GM23248 (cell line): ENCODE results near the gene PLAC1. TPM values are rescaled to one million over a fixed set of nuclear protein-coding genes. Genes with fewer than 3 reads are reported as not detected.
A peak's percentile ranks its signal among the peaks of the same experiment; 100 is the strongest.

ENCODE experiments used
- DNase-seq: peaks from one replicate; pipeline ENCODE4 v3.0.0-alpha.2; 2015
- H2AFZ ChIP-seq: fragments of 200-600 bp; sonication (generic); 2 replicates; pipeline ENCODE4 v1.6.1; 2016; ENCODE audit warnings: antibody characterized with exemption
- H3F3A ChIP-seq: fragments of 200-600 bp; sonication (generic); 2 replicates; pipeline ENCODE4 v1.6.1; 2016; ENCODE audit warnings: mild to moderate bottlenecking, antibody characterized with exemption, mixed run types; ENCODE audit not compliant: insufficient read depth
- H3K27ac ChIP-seq: fragments of 200-600 bp; sonication (generic); 2 replicates; pipeline ENCODE4 v1.5.1; 2016; ENCODE audit warnings: mild to moderate bottlenecking
- H3K27me3 ChIP-seq: fragments of 200-600 bp; sonication (generic); replicated peaks from 2 replicates; pipeline ENCODE4 v1.6.1; 2016; ENCODE audit warnings: mild to moderate bottlenecking; ENCODE audit not compliant: insufficient read depth
- H3K36me3 ChIP-seq: fragments of 200-600 bp; sonication (generic); 2 replicates; pipeline ENCODE4 v1.6.1; 2016; ENCODE audit warnings: low read depth, mild to moderate bottlenecking
- H3K4me1 ChIP-seq: fragments of 200-600 bp; sonication (generic); 2 replicates; pipeline ENCODE4 v1.6.1; 2016; ENCODE audit warnings: mild to moderate bottlenecking; ENCODE audit not compliant: insufficient read depth
- H3K4me2 ChIP-seq: fragments of 200-600 bp; sonication (generic); one replicate; pipeline ENCODE4 v1.6.1; 2016; ENCODE audit warnings: mild to moderate bottlenecking; ENCODE audit not compliant: unreplicated experiment
- H3K4me3 ChIP-seq: fragments of 200-600 bp; sonication (generic); 2 replicates; pipeline ENCODE4 v1.5.1; 2016; ENCODE audit warnings: mild to moderate bottlenecking
- H3K79me2 ChIP-seq: fragments of 200-600 bp; sonication (generic); 2 replicates; pipeline ENCODE4 v1.6.1; 2016; ENCODE audit warnings: mild to moderate bottlenecking; ENCODE audit not compliant: insufficient read depth
- H3K9ac ChIP-seq: fragments of 200-600 bp; sonication (generic); 2 replicates; pipeline ENCODE4 v1.6.1; 2016; ENCODE audit warnings: mild to moderate bottlenecking
- H3K9me2 ChIP-seq: fragments of 200-600 bp; sonication (generic); 2 replicates; pipeline ENCODE4 v1.6.1; 2016; ENCODE audit warnings: mixed run types, mild to moderate bottlenecking, moderate library complexity; ENCODE audit not compliant: insufficient read depth
- H3K9me3 ChIP-seq: fragments of 200-600 bp; sonication (generic); one replicate; pipeline ENCODE4 v1.6.1; 2017; ENCODE audit warnings: low read depth
- H4K20me1 ChIP-seq: fragments of 200-600 bp; sonication (generic); 2 replicates; pipeline ENCODE4 v1.6.0; 2016; ENCODE audit not compliant: insufficient read depth
- EZH2 ChIP-seq: fragments of 200-600 bp; sonication (generic); IDR thresholded peaks from 2 replicates; pipeline ENCODE4 v1.6.1; 2018; ENCODE audit warnings: antibody characterized with exemption, mild to moderate bottlenecking; ENCODE audit not compliant: insufficient read depth, poor library complexity, severe bottlenecking
- EZH2phosphoT487 ChIP-seq: fragments of 200-600 bp; sonication (generic); IDR thresholded peaks from 2 replicates; pipeline ENCODE4 v1.6.1; 2018; ENCODE audit warnings: antibody characterized with exemption, moderate library complexity, mild to moderate bottlenecking, low read depth; ENCODE audit not compliant: insufficient read depth
- WGBS, 2 experiments: methylation state at CpG; one replicate each; pipeline ENCODE4 v1.1.6; 2015 to 2017; ENCODE audit warnings: low lambda C conversion rate in 2 of 2, low coverage in 1 of 2; ENCODE audit errors: missing lambda C conversion rate in 2 of 2; 5-methylcytosine and 5-hydroxymethylcytosine counted together
- in situ Hi-C: fragments of 300-500 bp; cut with MboI; formaldehyde crosslinking; loops from 2 replicates; pipeline ENCODE4 v1.15.0; 2020
- polyA plus RNA-seq: library from polyadenylated mRNA; unstranded; fragments of >200 nt; fragmentation: Nextera tagmentation; extraction: Ambion mirVana; gene quantifications from 2 replicates; pipeline ENCODE4 v1.2.1, GENCODE V29; 2016
- total RNA-seq: library from RNA; depleted of rRNA; stranded (reverse); fragments of >200 nt; shearing (Covaris generic); gene quantifications from 2 replicates; pipeline ENCODE4 v1.2.3, GENCODE V29; 2014

The PLAC1 gene
- total and polyA plus RNA-seq, 2 experiments from 2014 or later = not detected

GRCh38 chrX:134641346-134641745 is 16.9 kb downstream of the PLAC1 start:
- H3K9me3 ChIP-seq = no peaks in the 10 kb centered on the region
- 38 to 50% methylated on average over 2 of the region's 2 CpGs for WGBS, 2 experiments
- no peaks in the 10 kb centered on the region for H3K9me2 ChIP-seq
- H3K36me3 ChIP-seq = no peaks in the 10 kb centered on the region
- no peaks in the 10 kb centered on the region for H3K79me2 ChIP-seq
- H3F3A ChIP-seq = no peaks in the 10 kb centered on the region
- H3K9ac ChIP-seq = no peak overlapping the region
- H4K20me1 ChIP-seq = no peaks in the 10 kb centered on the region
- H2AFZ ChIP-seq = no peak overlapping the region
- no peak overlapping the region for H3K4me3 ChIP-seq
- no peaks in the 10 kb centered on the region for H3K27me3 ChIP-seq
- peaks cover 24% of the 10 kb centered on the region for H3K4me1 ChIP-seq
- H3K27ac ChIP-seq = no peak overlapping the region
- TF ChIP-seq EZH2 (no peak), EZH2phosphoT487 (no peak)
- DNase-seq = no peak
- in situ Hi-C loops = no loop called here
- no peak overlapping the region for H3K4me2 ChIP-seq

- H2AFZ ChIP-seq = no peak overlapping the region
- H3K4me3 ChIP-seq = no peak overlapping the region
- no peak overlapping the region for H3K4me2 ChIP-seq
- 94 to 97% methylated on average over 4 of the region's 4 CpGs for WGBS, 2 experiments
- H3K79me2 ChIP-seq = no peaks in the 10 kb centered on the region
- no peaks in the 10 kb centered on the region for H4K20me1 ChIP-seq
- no peaks in the 10 kb centered on the region for H3K9me2 ChIP-seq
- H3K4me1 ChIP-seq = peaks cover 24% of the 10 kb centered on the region
- no peaks in the 10 kb centered on the region for H3K36me3 ChIP-seq
- no peak overlapping the region for H3K9ac ChIP-seq
- DNase-seq = no peak
- H3K27ac ChIP-seq = no peak overlapping the region
- in situ Hi-C loops = no loop called here
- no peaks in the 10 kb centered on the region for H3F3A ChIP-seq
- H3K9me3 ChIP-seq = no peaks in the 10 kb centered on the region
- no peaks in the 10 kb centered on the region for H3K27me3 ChIP-seq
- TF ChIP-seq EZH2 (no peak), EZH2phosphoT487 (no peak)
Observed at GRCh38 chrX:134640914-134641313, 17.4 kb downstream of the PLAC1 start.

GRCh38 chrX:134636851-134637250 is 21.4 kb downstream of the PLAC1 start:
- Histone ChIP-seq H3K79me2 (no peaks in the 10 kb centered on the region), H3K9ac (no peak overlapping the region), H2AFZ (no peak overlapping the region), H4K20me1 (no peaks in the 10 kb centered on the region), H3K27me3 (no peaks in the 10 kb centered on the region), H3F3A (peaks cover 6% of the 10 kb centered on the region; the same call in 1 of the 2 replicates), H3K4me2 (no peak overlapping the region), H3K36me3 (no peaks in the 10 kb centered on the region), H3K9me2 (no peaks in the 10 kb centered on the region), H3K4me3 (no peak overlapping the region), H3K27ac (peak overlapping the region; percentile 30; the same call in 1 of the 2 replicates), H3K9me3 (no peaks in the 10 kb centered on the region), H3K4me1 (peaks cover 22% of the 10 kb centered on the region)
- WGBS, 2 experiments = 16 to 26% methylated on average over 5 of the region's 5 CpGs
- no peak for TF ChIP-seq EZH2
- TF ChIP-seq EZH2phosphoT487 = no peak
- DNase-seq = peak; percentile 62
- in situ Hi-C loops = no loop called here

GRCh38 chrX:134634691-134635090 is 23.6 kb downstream of the PLAC1 start:
- Histone ChIP-seq H3K36me3 (no peaks in the 10 kb centered on the region), H4K20me1 (no peaks in the 10 kb centered on the region), H3K4me1 (peaks cover 26% of the 10 kb centered on the region), H3K9me2 (no peaks in the 10 kb centered on the region), H3K4me2 (peak overlapping the region; percentile 9), H3F3A (peaks cover 6% of the 10 kb centered on the region; the same call in 1 of the 2 replicates), H3K9me3 (no peaks in the 10 kb centered on the region), H3K9ac (peak overlapping the region; percentile 28; the same call in 1 of the 2 replicates), H3K27ac (peak overlapping the region; percentile 60), H2AFZ (no peak overlapping the region), H3K79me2 (no peaks in the 10 kb centered on the region), H3K27me3 (no peaks in the 10 kb centered on the region), H3K4me3 (no peak overlapping the region)
- in situ Hi-C loops = no loop called here
- DNase-seq = peak; percentile 86
- WGBS, 2 experiments = 3 to 4% methylated on average over 5 of the region's 5 CpGs
- TF ChIP-seq EZH2 (no peak), EZH2phosphoT487 (no peak)

- TF ChIP-seq EZH2phosphoT487 = no peak
- H3K4me2 ChIP-seq = no peak overlapping the region
- H3K79me2 ChIP-seq = no peaks in the 10 kb centered on the region
- no peaks in the 10 kb centered on the region for H3K27me3 ChIP-seq
- in situ Hi-C loops = no loop called here
- no peak overlapping the region for H3K9ac ChIP-seq
- H3K4me1 ChIP-seq = peaks cover 26% of the 10 kb centered on the region
- peaks cover 6% of the 10 kb centered on the region; the same call in 1 of the 2 replicates for H3F3A ChIP-seq
- no peak overlapping the region for H2AFZ ChIP-seq
- no peak overlapping the region for H3K4me3 ChIP-seq
- no peaks in the 10 kb centered on the region for H3K9me2 ChIP-seq
- H4K20me1 ChIP-seq = no peaks in the 10 kb centered on the region
- H3K9me3 ChIP-seq = no peaks in the 10 kb centered on the region
- no peaks in the 10 kb centered on the region for H3K36me3 ChIP-seq
- DNase-seq = no peak
- H3K27ac ChIP-seq = no peak overlapping the region
Observed at GRCh38 chrX:134633832-134634231, 24.4 kb downstream of the PLAC1 start.
